ENCODE measurements around the gene SLC5A2.

DNA sequence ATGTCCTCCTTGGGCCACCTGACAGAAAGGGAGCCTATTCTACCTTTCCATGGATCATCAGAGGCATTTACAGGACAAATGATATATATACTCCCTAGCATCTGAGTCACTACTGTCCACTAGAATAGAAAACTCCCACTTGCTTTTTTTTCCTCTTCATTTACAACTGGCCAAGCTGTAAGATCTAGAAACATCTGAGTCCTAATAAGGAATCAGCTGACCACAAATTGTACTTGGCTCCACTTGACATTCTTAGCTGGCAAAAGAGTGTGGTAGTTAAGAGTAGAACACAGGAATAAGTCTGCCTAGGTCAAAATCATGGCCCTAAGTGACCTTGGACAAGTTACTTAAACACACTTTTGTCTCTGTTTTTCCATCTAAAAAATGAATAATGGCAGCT lies 20.1 kb downstream of the SLC5A2 start:
- no peak for TF ChIP-seq CTCF (IDR thresholded peaks at IDR 0.05; ENCODE audit: low read length)
- no peak for TF ChIP-seq EZH2 (optimal IDR thresholded peaks at IDR 0.05; ENCODE audit: low read depth, low read length)
